Occipital lobe (tissue), 2 donors: ENCODE results near the gene NAPSA. TPM values are rescaled to one million over a fixed set of nuclear protein-coding genes. Genes with fewer than 3 reads are reported as not detected.
"Not testable (repeated sequence)": the region's sequence is repeated elsewhere in the genome, so short reads cannot be mapped to it uniquely, and the experiment has no call there.

Experiments
- DNase-seq: peaks from one replicate; lab custom pipeline; 2025; lab: John Stamatoyannopoulos, UW
- total RNA-seq: library from RNA; depleted of rRNA; stranded (reverse); fragments of >200 nt; gene quantifications from one replicate; pipeline ENCODE4 v1.2.3, GENCODE V29; 2014

Gene NAPSA
- total RNA-seq, 1 donor from 2014 or later = 0.16 TPM

DNA sequence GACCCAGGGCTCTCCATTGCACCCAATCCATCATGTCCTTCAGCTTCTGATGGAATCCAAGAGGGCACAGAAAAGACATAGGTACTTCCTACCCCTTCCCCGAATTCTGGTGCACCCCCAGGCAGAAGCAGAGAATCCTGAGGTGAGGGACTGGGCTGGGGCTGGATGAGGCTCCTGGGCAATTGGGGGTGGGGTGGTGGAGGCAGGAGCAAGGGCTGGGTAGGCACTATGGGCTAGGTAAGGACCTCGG lies 33.5 kb downstream of the NAPSA start:
- DNase-seq = no peak

DNA sequence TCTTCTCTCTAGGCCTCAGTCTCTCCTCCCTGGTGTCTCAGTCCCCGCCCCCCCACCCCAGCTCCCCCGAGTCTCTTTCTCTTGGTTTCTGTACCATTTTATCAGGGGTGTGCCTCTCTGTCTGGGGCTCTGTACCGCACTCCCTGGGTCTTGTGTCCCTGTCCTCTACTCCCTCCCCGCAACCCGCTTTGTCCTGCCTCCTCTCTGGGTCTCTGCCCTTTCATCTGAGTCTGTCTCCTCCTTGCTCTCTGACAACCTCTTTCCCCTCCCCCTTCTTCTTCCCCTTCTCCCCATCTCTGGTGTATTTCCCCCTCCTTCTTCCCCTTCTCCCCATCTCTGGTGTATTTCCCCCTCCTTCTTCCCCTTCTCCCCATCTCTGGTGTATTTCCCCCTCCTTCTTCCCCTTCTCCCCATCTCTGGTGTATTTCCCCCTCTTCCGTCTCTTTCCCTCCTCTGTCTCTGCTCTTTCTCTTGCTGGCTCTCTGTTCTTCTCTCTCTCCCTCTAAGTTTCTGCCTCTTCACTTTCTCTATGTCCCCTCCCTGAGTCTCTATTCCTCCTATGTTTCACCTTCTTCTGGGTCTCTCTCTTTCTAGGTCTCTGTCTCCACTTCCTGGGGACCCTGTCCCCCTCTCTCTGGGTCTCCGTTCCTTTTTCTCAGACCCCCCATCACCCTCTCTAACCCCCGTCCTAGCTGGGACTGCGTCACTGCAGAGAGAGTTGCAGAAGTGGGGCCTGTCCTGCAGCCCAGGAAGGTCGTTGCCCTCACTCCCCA lies 34.0 kb downstream of the NAPSA start:
- no peak for DNase-seq

DNA sequence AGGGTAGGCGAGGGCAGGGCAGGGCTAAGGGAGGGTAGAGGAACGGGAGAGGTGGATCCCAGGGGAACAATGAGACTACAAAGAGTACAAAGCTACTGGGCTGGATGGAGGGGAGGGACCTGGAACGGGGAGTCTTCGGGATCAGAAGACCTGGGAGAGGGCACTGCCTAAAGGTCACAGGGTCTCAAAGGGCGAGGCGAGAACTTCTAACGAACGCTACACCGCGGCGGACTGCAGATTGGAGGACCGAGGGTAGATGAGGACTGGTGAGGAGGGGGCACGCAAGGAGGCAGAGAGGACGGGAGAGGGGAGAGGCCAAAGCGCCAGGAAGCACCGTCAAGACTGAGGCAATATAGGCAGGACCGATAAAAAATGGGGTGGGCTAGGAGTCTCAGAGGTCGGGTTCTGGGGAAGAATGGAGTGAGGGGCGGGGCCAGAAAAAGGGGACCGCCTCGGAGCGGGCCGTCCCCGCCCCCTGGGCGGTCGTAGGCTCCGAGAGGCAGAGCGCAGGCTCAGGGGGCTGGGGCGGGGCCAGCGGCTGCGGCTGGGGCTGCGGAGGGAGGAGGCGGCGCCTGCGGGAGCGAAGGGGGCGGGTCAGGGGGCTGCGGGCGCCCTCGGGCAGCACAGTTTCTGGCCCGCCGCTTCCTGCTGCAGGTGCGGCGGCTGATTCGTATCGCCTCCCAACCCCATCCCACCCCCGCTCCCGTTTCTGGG lies 34.9 kb downstream of the NAPSA start:
- DNase-seq = peak; percentile 87

DNA sequence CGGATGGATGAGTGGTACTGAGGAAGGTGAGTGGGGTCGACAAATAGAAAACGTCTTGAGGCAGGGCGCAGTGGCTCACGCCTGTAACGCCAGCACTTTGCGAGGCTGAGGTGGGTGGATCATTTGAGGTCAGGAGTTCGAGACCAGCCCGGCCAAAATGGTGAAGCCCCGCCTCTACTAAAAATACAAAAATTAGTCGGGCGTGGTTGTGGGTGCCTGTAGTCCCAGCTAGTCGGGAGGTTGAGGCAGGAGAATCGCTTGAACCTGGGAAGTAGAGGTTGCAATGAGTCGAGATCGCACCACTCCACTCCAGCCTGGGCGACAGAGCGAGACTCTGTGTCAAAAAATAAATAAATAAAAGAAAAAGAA lies 35.5 kb downstream of the NAPSA start:
- DNase-seq = not testable (repeated sequence)

DNA sequence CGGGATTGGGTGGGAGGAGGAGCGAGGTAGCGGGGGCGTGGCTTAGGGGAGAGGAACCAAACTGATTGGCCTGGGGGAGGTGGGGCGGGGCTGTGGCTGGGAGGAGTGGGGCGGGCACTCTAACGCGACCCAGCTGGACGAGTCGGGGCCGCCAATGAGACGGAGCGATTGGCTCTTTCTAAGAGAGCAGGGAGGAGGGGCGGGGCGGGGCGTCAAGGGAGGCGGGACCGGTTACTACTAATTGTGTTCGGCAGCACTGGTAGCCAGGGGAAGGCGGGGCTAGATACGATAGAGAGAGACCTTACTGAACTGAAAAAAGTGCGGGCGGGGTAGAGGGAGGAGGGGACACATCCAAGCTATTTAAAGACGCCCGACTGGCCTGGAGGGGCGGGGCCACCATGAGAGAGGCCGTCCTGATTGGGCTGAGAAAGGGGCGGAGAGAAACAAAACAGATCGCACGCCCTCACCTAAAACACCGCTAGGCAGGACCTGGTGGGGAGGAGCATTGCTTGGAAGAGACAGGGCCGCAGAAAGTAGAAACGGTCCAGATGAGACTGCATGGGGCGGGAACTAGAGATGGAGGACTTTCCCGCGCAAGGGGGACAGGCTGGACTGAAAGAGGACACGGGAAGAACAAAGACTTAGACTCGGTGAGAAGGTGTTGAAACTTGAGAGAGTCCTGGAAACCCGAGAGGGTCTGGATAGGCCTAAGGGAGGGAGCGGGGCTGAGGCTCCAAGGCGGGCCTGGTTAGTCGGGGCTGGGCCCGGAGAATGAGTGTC lies 36.1 kb downstream of the NAPSA start, which contains the start of gene KCNC3:
KCNC3 (minus strand) TSS at position 232 of the 780 bp plus-strand sequence. CDS start 295 bp downstream, outside the sequence.
- DNase-seq = peak; percentile 100

DNA sequence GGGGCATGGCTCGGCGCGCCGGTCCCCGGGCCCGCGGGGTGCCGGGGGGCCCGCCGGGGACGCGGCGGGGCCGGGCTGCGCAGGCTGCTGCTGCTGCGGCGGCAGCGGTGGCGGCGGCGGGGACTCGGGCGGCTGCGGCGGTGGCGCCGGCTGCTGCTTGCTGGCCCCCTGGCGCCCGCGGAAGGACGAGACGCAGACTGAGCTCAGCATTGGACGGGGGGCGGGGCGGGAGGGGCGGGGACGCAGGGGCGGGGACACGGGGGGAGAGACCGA lies 36.6 kb downstream of the NAPSA start:
- DNase-seq = no peak

DNA sequence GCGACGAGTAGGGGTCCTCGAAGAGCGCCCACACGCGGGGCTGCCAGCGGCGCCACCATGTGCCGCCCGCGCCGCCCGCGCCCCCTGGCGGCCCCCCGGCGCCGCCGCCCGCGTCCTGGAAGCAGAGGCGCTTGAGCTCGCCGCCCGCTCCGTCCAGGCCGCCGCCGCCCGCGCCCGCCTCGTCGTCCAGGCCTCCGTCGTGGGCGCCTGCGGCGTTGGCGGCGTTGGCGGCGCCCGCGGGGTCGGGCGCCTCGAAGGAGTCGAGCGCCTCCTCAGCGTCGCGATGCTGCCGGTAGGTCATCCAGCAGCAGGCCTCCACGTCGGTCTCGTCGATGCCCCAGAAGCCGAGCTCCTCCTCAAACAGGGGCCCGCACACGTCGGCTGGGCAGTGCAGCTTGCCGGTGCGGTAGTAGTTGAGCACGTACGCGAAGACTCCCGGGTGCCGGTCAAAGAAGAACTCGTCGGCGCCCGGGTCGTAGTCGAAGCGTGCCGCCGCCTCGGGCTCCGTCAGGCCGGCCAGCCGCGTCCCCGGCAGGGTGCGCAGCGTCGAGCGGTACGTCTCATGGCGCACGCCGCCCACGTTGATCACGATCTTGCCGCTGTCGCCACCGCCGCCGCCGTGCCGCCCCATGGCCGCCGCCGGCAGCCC lies 37.1 kb downstream of the NAPSA start:
- no peak for DNase-seq

DNA sequence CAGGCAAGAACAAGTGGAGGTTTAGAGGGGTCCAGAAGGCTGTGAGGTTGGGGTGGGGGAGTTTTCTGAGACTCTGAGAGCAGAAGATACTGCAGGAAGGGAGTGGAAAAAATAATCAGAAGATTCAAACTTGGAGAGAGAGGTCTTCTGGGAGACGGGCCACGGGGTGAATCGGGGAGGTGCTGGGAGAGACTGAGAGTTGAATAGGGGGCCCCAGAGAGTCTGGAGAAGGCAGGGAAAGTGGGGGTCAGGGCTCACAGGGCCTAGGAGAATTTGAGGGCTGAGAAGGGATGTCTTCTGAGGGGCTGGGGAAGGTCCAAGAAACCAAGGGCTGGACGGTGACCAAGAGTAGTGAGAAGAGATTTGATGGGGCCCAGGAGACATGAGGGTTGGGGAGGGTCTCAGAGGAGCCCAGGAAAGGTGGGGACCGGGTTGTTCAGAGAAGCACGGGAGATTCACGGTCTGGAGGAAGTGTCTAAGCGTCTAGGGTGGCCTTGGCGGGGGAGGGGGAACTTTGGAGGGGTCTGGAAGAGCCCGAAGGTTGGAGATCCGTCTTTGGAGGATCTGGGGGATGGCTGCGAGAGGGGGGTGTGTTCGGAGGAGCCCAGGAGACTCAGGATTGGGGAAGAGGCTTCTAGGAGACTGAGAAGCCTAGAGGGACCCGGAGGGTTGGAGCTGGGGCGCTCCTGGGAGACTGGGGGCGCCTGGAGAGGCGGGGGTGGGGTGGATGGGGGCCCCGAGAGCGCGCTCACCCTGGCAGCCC lies 37.8 kb downstream of the NAPSA start:
- DNase-seq = no peak

DNA sequence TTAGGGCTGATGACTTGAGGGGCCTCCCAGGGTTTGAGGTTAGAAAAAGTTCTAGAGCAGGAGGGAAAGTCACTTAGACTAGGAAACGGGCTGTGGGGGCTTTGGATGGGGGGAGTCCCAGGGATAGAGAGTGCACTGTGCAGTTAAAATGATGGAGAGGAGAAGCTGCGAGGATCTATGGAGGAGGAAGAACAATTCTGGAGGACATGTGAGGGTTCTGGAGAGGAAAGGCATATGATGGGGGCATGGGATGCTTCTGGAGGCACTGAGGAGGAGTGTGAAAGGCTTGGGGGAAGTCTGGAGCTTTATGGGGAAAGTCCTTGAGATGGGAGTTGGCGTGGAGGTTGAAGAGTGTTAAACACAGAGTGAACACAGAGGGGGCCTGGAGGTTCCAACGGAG lies 38.4 kb downstream of the NAPSA start:
- DNase-seq = no peak

DNA sequence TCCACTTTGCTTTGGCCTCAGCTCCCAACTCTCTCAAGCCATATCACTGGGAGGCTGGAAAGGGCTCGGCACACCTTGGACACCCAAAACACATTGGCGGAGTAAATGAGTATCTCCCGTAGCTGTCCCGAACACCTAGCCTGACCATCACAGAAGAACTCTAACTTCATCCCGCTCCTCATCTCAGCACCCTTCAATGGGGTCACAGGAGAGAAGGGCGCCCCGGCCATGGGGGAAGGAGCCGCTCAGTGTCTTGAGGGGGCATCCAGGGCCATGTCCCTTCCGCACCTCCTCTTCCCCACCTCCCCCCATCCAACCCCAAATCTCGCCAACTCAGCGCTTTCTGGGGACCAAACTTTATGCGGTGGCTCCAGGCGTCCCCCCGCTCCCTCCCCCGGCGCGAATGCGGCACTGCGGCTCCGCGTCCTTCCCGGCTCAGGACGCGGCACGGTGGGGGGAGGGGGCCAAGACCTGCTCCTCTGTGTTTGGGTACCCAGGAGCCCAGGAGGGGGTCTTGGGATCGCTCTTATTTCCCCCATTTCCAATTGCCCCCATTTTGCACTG lies 39.3 kb downstream of the NAPSA start:
- no peak for DNase-seq

DNA sequence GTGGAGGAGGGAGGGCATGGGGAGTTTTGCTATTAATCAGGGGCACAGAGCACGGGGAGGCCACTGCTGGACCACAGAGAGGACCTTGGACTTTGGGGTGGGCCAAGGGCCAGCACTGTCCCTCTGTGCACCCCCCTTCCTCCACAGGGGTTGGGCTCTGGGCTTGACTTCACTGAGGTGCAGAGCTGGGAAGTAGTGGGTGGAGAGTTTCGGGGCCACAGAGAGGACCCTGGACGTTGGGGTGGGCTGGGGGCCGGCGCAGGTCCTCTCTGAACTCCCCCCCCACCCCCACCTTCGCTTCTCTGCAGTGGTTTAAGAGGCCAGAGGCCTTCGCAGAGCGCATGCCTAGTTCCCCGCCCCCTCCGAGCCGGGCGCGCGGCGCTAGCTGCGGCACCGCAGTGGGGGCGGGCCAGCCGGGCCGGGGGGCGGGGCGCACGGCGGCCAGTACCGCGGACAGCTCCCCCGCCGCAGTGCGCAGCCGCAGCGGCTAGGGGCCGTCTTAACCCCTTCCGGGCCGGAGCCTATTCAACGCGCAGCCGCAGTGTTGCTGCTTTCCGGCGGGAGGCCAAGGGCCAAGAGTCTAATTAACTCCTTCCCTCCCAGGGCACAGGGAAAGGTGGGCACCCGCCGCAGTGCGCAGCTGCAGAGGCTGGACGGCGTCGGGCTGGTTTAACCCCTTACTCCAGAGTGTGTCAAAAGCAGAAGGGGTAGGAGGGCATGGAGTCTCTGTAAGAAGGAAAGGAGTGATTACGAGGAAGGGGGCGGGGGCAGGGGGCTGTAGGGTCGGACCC lies 39.9 kb downstream of the NAPSA start:
- peak; percentile 64 for DNase-seq

DNA sequence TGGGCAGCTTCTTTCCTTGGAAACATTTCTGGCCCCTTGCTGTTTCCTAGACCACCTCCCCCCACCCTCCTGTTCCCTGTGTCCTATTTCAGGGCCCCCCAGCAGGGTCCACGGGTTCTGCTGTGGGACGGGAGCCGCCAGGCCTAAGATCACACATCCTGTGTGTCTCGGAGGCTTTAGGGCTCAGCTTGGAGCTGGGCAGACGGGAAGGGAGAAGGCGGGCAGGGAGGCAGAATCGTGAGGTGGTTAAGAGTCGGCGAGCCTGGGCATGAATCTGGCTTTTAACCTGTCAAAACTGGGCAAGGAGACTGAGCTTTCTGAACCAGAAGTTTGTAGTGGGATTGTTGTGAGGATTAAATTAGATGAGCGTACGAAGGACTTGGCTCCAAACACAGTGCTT lies 41.1 kb downstream of the NAPSA start:
- DNase-seq = no peak

DNA sequence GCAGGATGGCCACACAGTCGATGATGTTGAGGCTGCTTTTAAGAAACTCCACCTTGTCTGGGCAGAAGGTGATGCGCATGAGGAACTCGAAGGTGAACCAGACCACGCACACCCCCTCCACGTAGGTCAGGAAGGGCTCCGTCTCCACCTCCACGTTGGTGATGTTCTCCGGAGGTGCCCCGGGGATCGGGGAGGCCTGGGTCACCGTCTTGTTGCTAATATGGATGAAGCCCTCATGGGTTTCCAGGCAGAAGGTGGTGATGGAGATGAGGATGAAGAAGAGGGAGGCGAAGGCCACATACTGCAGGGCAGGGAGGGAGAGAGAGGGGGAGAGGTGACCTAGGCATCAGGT lies 41.7 kb downstream of the NAPSA start:
- DNase-seq = no peak

DNA sequence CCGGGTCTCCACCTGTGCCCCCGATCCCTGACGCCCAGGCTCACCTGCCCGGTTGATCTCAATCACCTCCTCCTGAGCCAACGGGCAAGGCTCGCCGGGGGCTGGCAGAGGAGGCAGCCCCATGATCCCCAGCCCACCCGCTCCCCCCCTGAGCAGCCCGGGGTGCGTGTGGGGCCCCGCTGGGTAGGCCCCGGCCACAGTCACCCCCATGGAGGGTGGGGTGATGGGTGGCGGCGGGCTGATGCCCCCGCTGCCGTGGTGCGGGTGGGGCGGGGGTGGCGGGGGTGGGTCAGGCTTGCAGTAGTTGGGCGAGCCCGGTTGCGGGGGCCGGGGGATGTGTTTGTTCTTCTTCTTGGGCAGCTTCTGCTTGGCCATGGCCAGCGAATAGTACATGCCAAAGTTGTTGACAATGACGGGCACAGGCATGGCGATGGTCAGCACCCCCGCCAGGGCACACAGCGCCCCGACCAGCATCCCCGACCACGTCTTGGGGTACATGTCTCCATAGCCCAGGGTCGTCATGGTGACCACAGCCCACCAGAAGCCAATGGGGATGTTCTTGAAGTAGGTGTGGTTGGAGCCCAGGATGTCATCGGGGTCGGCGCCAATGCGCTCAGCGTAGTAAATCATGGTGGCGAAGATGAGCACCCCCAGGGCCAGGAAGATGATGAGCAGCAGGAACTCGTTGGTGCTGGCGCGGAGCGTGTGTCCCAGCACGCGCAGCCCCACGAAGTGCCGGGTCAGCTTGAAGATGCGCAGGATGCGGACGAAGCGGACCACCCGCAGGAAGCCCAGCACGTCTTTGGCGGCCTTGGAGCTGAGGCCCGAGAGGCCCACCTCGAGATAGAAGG lies 42.3 kb downstream of the NAPSA start:
- DNase-seq = no peak

DNA sequence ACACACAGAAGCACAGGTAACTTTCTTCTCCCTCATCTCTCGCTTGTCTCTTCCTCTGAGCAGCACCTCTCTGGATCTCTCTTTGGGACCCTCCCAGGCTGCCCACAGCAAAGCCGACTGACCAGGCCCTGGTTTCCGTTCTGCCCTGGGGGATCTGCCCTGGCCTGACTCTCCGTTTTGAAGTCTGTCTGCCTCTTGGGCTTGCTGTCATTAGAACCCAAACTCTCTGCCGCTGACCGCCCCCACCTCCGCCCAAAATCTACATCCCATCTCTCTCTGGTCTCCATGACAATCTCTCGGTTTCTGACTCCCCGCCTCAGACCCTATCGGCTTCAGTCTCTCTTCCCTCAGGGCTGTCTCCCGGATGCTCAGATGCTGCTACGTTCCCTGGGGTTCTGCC lies 43.2 kb downstream of the NAPSA start:
- no peak for DNase-seq

DNA sequence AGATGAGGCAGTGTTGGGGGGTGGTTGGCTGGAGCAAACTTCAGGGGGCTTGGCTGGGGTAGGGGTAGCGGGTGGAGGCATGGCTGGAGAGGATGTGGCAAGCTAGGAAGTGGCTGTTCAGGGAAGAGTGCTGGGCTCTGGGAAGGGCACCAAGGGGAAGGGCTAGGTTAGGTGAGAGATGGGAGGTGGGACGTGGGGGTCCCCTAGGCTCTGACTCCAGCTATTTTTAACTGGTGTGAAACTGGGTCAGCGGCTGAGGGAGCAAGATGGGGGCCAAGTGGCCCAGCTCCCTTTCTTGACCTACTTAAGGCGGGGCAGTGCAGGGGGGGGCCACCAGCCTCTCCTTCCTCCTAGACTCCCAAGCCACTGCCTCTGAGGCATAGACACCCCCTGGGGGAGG lies 43.6 kb downstream of the NAPSA start:
- no peak for DNase-seq

DNA sequence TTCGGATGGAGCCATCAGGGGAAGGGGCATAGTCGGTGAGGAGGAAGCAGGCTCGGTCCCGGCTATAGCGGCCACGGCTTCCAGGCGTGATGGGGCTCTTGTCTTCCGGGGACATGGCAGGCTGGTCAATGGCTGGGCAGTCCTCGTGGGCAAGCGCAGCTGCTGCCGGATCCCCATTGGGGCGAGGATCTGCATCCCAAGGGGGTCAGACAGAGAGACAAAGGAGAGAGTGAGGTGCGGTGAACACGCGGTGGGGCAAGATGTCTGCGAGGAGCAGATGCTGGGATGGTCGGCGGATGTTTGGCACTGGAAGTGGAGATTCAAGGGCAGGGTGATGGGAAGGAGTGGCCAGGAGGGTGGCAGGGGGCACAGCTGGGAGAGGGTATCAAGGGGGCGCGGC lies 44.8 kb downstream of the NAPSA start:
- no peak for DNase-seq

DNA sequence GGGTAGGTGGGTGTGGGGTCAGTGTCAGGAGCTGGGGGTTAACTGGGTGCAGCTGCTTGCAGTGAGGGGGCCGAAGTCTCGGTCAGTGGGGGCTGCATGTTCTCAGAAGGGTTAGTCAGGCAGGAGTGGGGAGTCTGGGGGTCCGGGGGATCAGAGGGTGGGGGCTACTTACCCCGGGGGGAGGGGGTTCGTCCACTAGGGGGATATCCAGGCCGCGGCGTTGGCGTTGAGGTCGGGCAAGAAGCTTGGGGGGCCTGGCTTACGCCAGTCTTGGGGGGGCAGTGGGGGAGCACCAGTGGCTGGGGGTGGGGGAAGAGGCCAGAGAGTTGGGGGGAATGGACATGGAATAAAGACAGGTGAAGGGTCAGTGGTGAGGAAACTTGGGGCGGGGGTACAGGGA lies 45.4 kb downstream of the NAPSA start:
- DNase-seq = no peak

DNA sequence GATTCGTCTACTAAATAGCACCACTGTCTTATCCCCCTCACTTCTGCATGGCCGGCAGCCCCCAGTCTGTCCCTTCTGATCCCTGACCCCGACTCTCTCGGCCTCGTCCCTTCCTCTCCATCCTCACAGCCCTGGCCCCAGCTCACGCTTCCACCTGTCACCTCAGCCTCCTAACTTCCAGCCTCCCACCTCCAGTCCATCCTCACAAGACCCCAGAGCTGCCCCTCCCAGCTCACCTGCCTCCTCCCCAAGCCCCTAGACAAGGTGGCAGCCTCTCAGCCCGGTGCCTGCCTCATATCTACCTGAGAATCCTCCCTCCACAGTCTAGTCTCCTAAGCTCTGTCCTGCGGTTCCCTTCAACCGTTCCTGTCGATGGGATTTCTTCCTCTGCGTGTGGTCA lies 46.3 kb downstream of the NAPSA start:
- DNase-seq = no peak

DNA sequence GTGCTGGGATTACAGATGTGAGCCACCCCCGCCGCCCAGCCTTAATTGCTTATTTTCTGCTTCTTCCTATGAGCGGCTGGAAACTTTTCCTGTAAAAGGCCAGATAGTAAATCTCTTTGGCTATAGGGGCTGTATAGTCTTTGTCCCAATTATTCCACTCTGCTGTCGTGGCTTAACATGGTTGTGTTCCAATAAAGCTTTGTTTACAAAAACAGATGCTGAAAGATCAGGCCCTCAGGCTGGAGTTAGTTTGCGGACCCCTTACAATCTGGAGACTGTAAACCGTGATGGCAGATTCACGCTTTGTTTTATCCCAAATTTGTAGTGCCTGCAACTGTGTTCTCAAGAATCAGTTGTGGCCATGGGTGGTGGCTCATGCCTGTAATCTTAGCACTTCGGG lies 47.0 kb downstream of the NAPSA start:
- DNase-seq = no peak
